Measurements from ENCODE around the gene KIF6.

Gene KIF6

GRCh38 chr6:39335780-39336545, 389.2 kb downstream of the KIF6 start:
- no peaks in the 10 kb centered on the region for H3K79me2 ChIP-seq (ENCODE audit: insufficient read depth, low read length)
- no peak for TF ChIP-seq EZH2phosphoT487 (conservative IDR thresholded peaks at IDR 0.05; ENCODE audit: low read length)
- TF ChIP-seq, protein P1, sequence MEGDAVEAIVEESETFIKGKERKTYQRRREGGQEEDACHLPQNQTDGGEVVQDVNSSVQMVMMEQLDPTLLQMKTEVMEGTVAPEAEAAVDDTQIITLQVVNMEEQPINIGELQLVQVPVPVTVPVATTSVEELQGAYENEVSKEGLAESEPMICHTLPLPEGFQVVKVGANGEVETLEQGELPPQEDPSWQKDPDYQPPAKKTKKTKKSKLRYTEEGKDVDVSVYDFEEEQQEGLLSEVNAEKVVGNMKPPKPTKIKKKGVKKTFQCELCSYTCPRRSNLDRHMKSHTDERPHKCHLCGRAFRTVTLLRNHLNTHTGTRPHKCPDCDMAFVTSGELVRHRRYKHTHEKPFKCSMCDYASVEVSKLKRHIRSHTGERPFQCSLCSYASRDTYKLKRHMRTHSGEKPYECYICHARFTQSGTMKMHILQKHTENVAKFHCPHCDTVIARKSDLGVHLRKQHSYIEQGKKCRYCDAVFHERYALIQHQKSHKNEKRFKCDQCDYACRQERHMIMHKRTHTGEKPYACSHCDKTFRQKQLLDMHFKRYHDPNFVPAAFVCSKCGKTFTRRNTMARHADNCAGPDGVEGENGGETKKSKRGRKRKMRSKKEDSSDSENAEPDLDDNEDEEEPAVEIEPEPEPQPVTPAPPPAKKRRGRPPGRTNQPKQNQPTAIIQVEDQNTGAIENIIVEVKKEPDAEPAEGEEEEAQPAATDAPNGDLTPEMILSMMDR (IDR thresholded peaks at IDR 0.05; ENCODE audit: insufficient read depth, low read length, poor library complexity, severe bottlenecking) = no peak
- H3F3A ChIP-seq (ENCODE audit: insufficient read depth) = no peaks in the 10 kb centered on the region
- H3K36me3 ChIP-seq (ENCODE audit: low read length) = no peaks in the 10 kb centered on the region
- H3K27me3 ChIP-seq (ENCODE audit: low read length) = no peaks in the 10 kb centered on the region
- H4K20me1 ChIP-seq (ENCODE audit: low read depth, low read length) = no peaks in the 10 kb centered on the region
- no peaks in the 10 kb centered on the region for H3K9me3 ChIP-seq (ENCODE audit: insufficient read depth, low read length)
- H3K9ac ChIP-seq (ENCODE audit: low read length) = no peak overlapping the region
- no peaks in the 10 kb centered on the region for H3K9me2 ChIP-seq (replicated peaks; ENCODE audit: insufficient read depth, low read length)
- no peak overlapping the region for H3K27ac ChIP-seq (ENCODE audit: low read depth, low read length)
- H3K4me3 ChIP-seq (ENCODE audit: insufficient read depth, low read length, poor library complexity, severe bottlenecking) = no peak overlapping the region
- H2AFZ ChIP-seq (ENCODE audit: low read depth, low read length, severe bottlenecking) = no peak overlapping the region
- H3K4me2 ChIP-seq (ENCODE audit: low read depth, low read length, poor library complexity, severe bottlenecking) = no peak overlapping the region

- Histone ChIP-seq H3K27me3 (ENCODE audit: low read length) (no peaks in the 10 kb centered on the region), H3K4me3 (ENCODE audit: insufficient read depth, low read length, poor library complexity, severe bottlenecking) (no peak overlapping the region), H3K4me2 (ENCODE audit: low read depth, low read length, poor library complexity, severe bottlenecking) (no peak overlapping the region), H3K9me2 (replicated peaks; ENCODE audit: insufficient read depth, low read length) (no peaks in the 10 kb centered on the region), H3K27ac (ENCODE audit: low read depth, low read length) (no peak overlapping the region), H3K9me3 (ENCODE audit: insufficient read depth, low read length) (no peaks in the 10 kb centered on the region), H2AFZ (ENCODE audit: low read depth, low read length, severe bottlenecking) (no peak overlapping the region), H3F3A (ENCODE audit: insufficient read depth) (no peaks in the 10 kb centered on the region), H4K20me1 (ENCODE audit: low read depth, low read length) (no peaks in the 10 kb centered on the region), H3K9ac (ENCODE audit: low read length) (no peak overlapping the region), H3K79me2 (ENCODE audit: insufficient read depth, low read length) (no peaks in the 10 kb centered on the region), H3K36me3 (ENCODE audit: low read length) (no peaks in the 10 kb centered on the region)
- TF ChIP-seq EZH2phosphoT487 (conservative IDR thresholded peaks at IDR 0.05; ENCODE audit: low read length) = no peak
- TF ChIP-seq, protein P1 (IDR thresholded peaks at IDR 0.05; ENCODE audit: insufficient read depth, low read length, poor library complexity, severe bottlenecking) = no peak
Observed at GRCh38 chr6:39333644-39334438, 391.4 kb downstream of the KIF6 start.

GRCh38 chr6:39330476-39330875, 394.7 kb downstream of the KIF6 start:
- H3K9me3 ChIP-seq (ENCODE audit: insufficient read depth, low read length) = no peaks in the 10 kb centered on the region
- no peaks in the 10 kb centered on the region for H3K36me3 ChIP-seq (ENCODE audit: low read length)

More at GRCh38 chr6:39330476-39330875, 394.7 kb downstream of the KIF6 start:
- Histone ChIP-seq H3K4me2 (ENCODE audit: low read depth, low read length, poor library complexity, severe bottlenecking) (no peak overlapping the region), H4K20me1 (ENCODE audit: low read depth, low read length) (no peaks in the 10 kb centered on the region), H3K4me3 (ENCODE audit: insufficient read depth, low read length, poor library complexity, severe bottlenecking) (no peak overlapping the region), H3F3A (ENCODE audit: insufficient read depth) (no peaks in the 10 kb centered on the region), H3K27me3 (ENCODE audit: low read length) (0 out of 2 replicates have a peak, but pooled peaks cover 2% of the 10 kb centered on the region), H3K79me2 (ENCODE audit: insufficient read depth, low read length) (no peaks in the 10 kb centered on the region), H2AFZ (ENCODE audit: low read depth, low read length, severe bottlenecking) (no peak overlapping the region), H3K9ac (ENCODE audit: low read length) (no peak overlapping the region), H3K27ac (ENCODE audit: low read depth, low read length) (no peak overlapping the region), H3K9me2 (replicated peaks; ENCODE audit: insufficient read depth, low read length) (no peaks in the 10 kb centered on the region)
- TF ChIP-seq, protein P1 (IDR thresholded peaks at IDR 0.05; ENCODE audit: insufficient read depth, low read length, poor library complexity, severe bottlenecking) = no peak
- no peak for TF ChIP-seq EZH2phosphoT487 (conservative IDR thresholded peaks at IDR 0.05; ENCODE audit: low read length)
